Neural progenitor cell (in vitro differentiated cells): ENCODE measurements around the gene GREM1. TPM values are rescaled to one million over a fixed set of nuclear protein-coding genes. Genes with fewer than 3 reads are reported as not detected.

Experiments
- DNase-seq: peaks from one replicate; pipeline ENCODE4 v3.0.0-alpha.2; 2016; ENCODE audit warnings: low spot score
- H2AFZ ChIP-seq: fragments of 200-600 bp; sonication (generic); replicated peaks from 2 replicates; pipeline ENCODE4 v1.6.1; 2016; ENCODE audit warnings: antibody characterized with exemption
- H3F3A ChIP-seq: fragments of 200-600 bp; sonication (generic); 2 replicates; pipeline ENCODE4 v1.6.1; 2016; ENCODE audit warnings: antibody characterized with exemption, low read depth
- H3K27ac ChIP-seq: fragments of 200-600 bp; sonication (generic); 2 replicates; pipeline ENCODE4 v1.5.1; 2016; ENCODE audit warnings: mild to moderate bottlenecking
- H3K27me3 ChIP-seq: fragments of 200-600 bp; sonication (generic); 2 replicates; pipeline ENCODE4 v1.6.1; 2016; ENCODE audit warnings: mild to moderate bottlenecking, moderate library complexity
- H3K36me3 ChIP-seq: fragments of 200-600 bp; sonication (generic); 2 replicates; pipeline ENCODE4 v1.5.1; 2016
- H3K4me1 ChIP-seq: fragments of 200-600 bp; sonication (generic); 2 replicates; pipeline ENCODE4 v1.6.1; 2016; ENCODE audit warnings: mixed run types
- H3K4me2 ChIP-seq: fragments of 200-600 bp; sonication (generic); 2 replicates; pipeline ENCODE4 v1.6.1; 2016
- H3K4me3 ChIP-seq: fragments of 200-600 bp; sonication (generic); 2 replicates; pipeline ENCODE4 v1.5.1; 2016
- H3K79me2 ChIP-seq: fragments of 200-600 bp; sonication (generic); 2 replicates; pipeline ENCODE4 v1.6.1; 2016; ENCODE audit warnings: low read depth
- H3K9ac ChIP-seq: fragments of 200-600 bp; sonication (generic); 2 replicates; pipeline ENCODE4 v1.6.1; 2016
- H3K9me3 ChIP-seq: fragments of 200-600 bp; sonication (generic); 2 replicates; pipeline ENCODE4 v1.5.1; 2016; ENCODE audit warnings: low read depth
- H4K20me1 ChIP-seq: fragments of 200-600 bp; sonication (generic); 2 replicates; pipeline ENCODE4 v1.6.1; 2016; ENCODE audit warnings: low read depth
- H3K27ac Mint-ChIP-seq: 3 replicates; pipeline ENCODE4 v1.8.0; 2021; ENCODE audit warnings: mixed read lengths
- H3K27me3 Mint-ChIP-seq: 2 replicates; pipeline ENCODE4 v1.8.0; 2022; ENCODE audit warnings: low read depth, mild to moderate bottlenecking, inconsistent platforms, moderate library complexity, mixed read lengths; ENCODE audit not compliant: insufficient read depth
- H3K36me3 Mint-ChIP-seq: 3 replicates; pipeline ENCODE4 v1.8.0; 2021; ENCODE audit warnings: mixed read lengths
- H3K4me1 Mint-ChIP-seq: 3 replicates; pipeline ENCODE4 v1.8.0; 2021; ENCODE audit warnings: mixed read lengths
- H3K4me3 Mint-ChIP-seq: 3 replicates; pipeline ENCODE4 v1.8.0; 2021; ENCODE audit warnings: mild to moderate bottlenecking, moderate library complexity, mixed read lengths
- H3K9me3 Mint-ChIP-seq: 3 replicates; pipeline ENCODE4 v1.8.0; 2020; ENCODE audit warnings: mixed read lengths
- CTCF ChIP-seq: fragments of 200-600 bp; sonication (generic); IDR thresholded peaks from 2 replicates; pipeline ENCODE4 v1.5.1; 2017; ENCODE audit warnings: antibody characterized with exemption, mild to moderate bottlenecking
- EZH2 ChIP-seq: fragments of 200-600 bp; sonication (generic); IDR thresholded peaks from 2 replicates; pipeline ENCODE4 v1.6.1; 2017; ENCODE audit warnings: antibody characterized with exemption, mild to moderate bottlenecking, moderate library complexity
- EZH2phosphoT487 ChIP-seq: fragments of 200-600 bp; sonication (generic); IDR thresholded peaks from 2 replicates; pipeline ENCODE4 v1.6.1; 2017; ENCODE audit warnings: antibody characterized with exemption
- total RNA-seq: library from RNA; depleted of rRNA; stranded (reverse); fragments of >200 nt; gene quantifications from 2 replicates; pipeline ENCODE4 v1.2.3, GENCODE V29; 2015; ENCODE audit warnings: low replicate concordance

GREM1 gene
- total RNA-seq, 1 donor from 2014 or later: 4.4 TPM

GRCh38 chr15:32732574-32733157, 14.9 kb downstream of the GREM1 start:
- Histone ChIP-seq H4K20me1 (no peaks in the 10 kb centered on the region), H3K4me3 (no peak overlapping the region), H2AFZ (no peak overlapping the region), H3K27ac (no peak overlapping the region), H3K79me2 (no peaks in the 10 kb centered on the region), H3K9ac (no peak overlapping the region), H3K36me3 (no peaks in the 10 kb centered on the region), H3K4me1 (peaks cover 6% of the 10 kb centered on the region), H3K4me2 (no peak overlapping the region), H3K27me3 (no peaks in the 10 kb centered on the region), H3F3A (no peaks in the 10 kb centered on the region), H3K9me3 (no peaks in the 10 kb centered on the region)
- no peak for DNase-seq
- H3K36me3 Mint-ChIP-seq: peaks cover 7% of the 10 kb centered on the region
- TF ChIP-seq EZH2phosphoT487: no peak
- TF ChIP-seq CTCF: no peak
- TF ChIP-seq EZH2: no peak
- H3K9me3 Mint-ChIP-seq: peaks cover 17% of the 10 kb centered on the region
- H3K27ac Mint-ChIP-seq: no peak overlapping the region
- no peaks in the 10 kb centered on the region for H3K4me1 Mint-ChIP-seq
- H3K4me3 Mint-ChIP-seq: no peak overlapping the region
- peaks cover 3% of the 10 kb centered on the region for H3K27me3 Mint-ChIP-seq

GRCh38 chr15:32733281-32733680, 15.5 kb downstream of the GREM1 start:
- peaks cover 14% of the 10 kb centered on the region for H3K9me3 Mint-ChIP-seq
- TF ChIP-seq CTCF (no peak), EZH2phosphoT487 (no peak), EZH2 (no peak)
- no peaks in the 10 kb centered on the region for H4K20me1 ChIP-seq
- no peak overlapping the region for H3K27ac ChIP-seq
- no peak overlapping the region for H3K27ac Mint-ChIP-seq
- H3K4me1 Mint-ChIP-seq: no peaks in the 10 kb centered on the region
- H3K27me3 Mint-ChIP-seq: peaks cover 3% of the 10 kb centered on the region
- H3K9ac ChIP-seq: no peak overlapping the region
- no peaks in the 10 kb centered on the region for H3F3A ChIP-seq
- H2AFZ ChIP-seq: no peak overlapping the region
- H3K4me3 ChIP-seq: no peak overlapping the region
- peaks cover 7% of the 10 kb centered on the region for H3K36me3 Mint-ChIP-seq
- no peak overlapping the region for H3K4me2 ChIP-seq
- H3K79me2 ChIP-seq: no peaks in the 10 kb centered on the region
- no peaks in the 10 kb centered on the region for H3K9me3 ChIP-seq
- peaks cover 6% of the 10 kb centered on the region for H3K4me1 ChIP-seq
- no peak overlapping the region for H3K4me3 Mint-ChIP-seq
- no peaks in the 10 kb centered on the region for H3K36me3 ChIP-seq
- no peaks in the 10 kb centered on the region for H3K27me3 ChIP-seq
- DNase-seq: no peak

GRCh38 chr15:32735989-32736700, 18.3 kb downstream of the GREM1 start:
- no peak overlapping the region for H3K4me3 Mint-ChIP-seq
- no peak overlapping the region for H2AFZ ChIP-seq
- H3K79me2 ChIP-seq: no peaks in the 10 kb centered on the region
- peaks cover 17% of the 10 kb centered on the region for H3K9me3 Mint-ChIP-seq
- peaks cover 7% of the 10 kb centered on the region for H3K36me3 Mint-ChIP-seq
- TF ChIP-seq CTCF (no peak), EZH2 (no peak), EZH2phosphoT487 (no peak)
- no peaks in the 10 kb centered on the region for H3K9me3 ChIP-seq
- no peaks in the 10 kb centered on the region for H3K4me1 ChIP-seq
- no peak for DNase-seq
- no peak overlapping the region for H3K27ac ChIP-seq
- no peak overlapping the region for H3K4me3 ChIP-seq
- peaks cover 5% of the 10 kb centered on the region for H3K27me3 Mint-ChIP-seq
- H3K4me1 Mint-ChIP-seq: no peaks in the 10 kb centered on the region
- no peak overlapping the region for H3K4me2 ChIP-seq
- H3K27me3 ChIP-seq: no peaks in the 10 kb centered on the region
- no peak overlapping the region for H3K27ac Mint-ChIP-seq
- no peaks in the 10 kb centered on the region for H3K36me3 ChIP-seq
- H3F3A ChIP-seq: no peaks in the 10 kb centered on the region
- no peaks in the 10 kb centered on the region for H4K20me1 ChIP-seq
- H3K9ac ChIP-seq: no peak overlapping the region
